Astrocyte (in vitro differentiated cells and primary cell): Measurements from ENCODE around the gene UQCR11. TPM values are rescaled to one million over a fixed set of nuclear protein-coding genes. Genes with fewer than 3 reads are reported as not detected.

Source experiments
- DNase-seq: peaks from one replicate; pipeline ENCODE4 v3.0.0-alpha.2; 2010; ENCODE audit warnings: low read depth
- FAIRE-seq: peaks from 2 replicates; lab custom pipeline; 2011; peaks lifted over from hg19 to GRCh38; lab: Jason Lieb, UNC
- H2AFZ ChIP-seq: 2 replicates; pipeline ENCODE4 v1.6.0; 2012; ENCODE audit warnings: low read depth, low read length, inconsistent platforms
- H3K27ac ChIP-seq: 2 replicates; pipeline ENCODE4 v1.5.1; 2011; ENCODE audit warnings: low read depth, low read length, inconsistent platforms
- H3K27me3 ChIP-seq: 2 replicates; pipeline ENCODE4 v1.6.0; 2011; ENCODE audit warnings: low read length, inconsistent platforms; ENCODE audit not compliant: insufficient read depth
- H3K36me3 ChIP-seq: 2 replicates; pipeline ENCODE4 v1.5.1; 2011; ENCODE audit warnings: low read length, inconsistent platforms; ENCODE audit not compliant: insufficient read depth
- H3K4me1 ChIP-seq: 2 replicates; pipeline ENCODE4 v1.5.1; 2011; ENCODE audit warnings: low read length, inconsistent platforms; ENCODE audit not compliant: insufficient read depth
- H3K4me2 ChIP-seq: 2 replicates; pipeline ENCODE4 v1.6.0; 2012; ENCODE audit warnings: low read length, inconsistent platforms
- H3K4me3 ChIP-seq: 2 replicates; pipeline ENCODE4 v1.5.1; 2011; ENCODE audit warnings: low read depth, mild to moderate bottlenecking, low read length, inconsistent platforms; ENCODE audit not compliant: insufficient read depth
- H3K79me2 ChIP-seq: 2 replicates; pipeline ENCODE4 v1.6.0; 2012; ENCODE audit warnings: mild to moderate bottlenecking, low read length, inconsistent platforms; ENCODE audit not compliant: insufficient read depth
- H3K9ac ChIP-seq: 2 replicates; pipeline ENCODE4 v1.6.0; 2012; ENCODE audit warnings: mild to moderate bottlenecking, low read length, inconsistent platforms
- H3K9me3 ChIP-seq: 2 replicates; pipeline ENCODE4 v1.5.1; 2012; ENCODE audit warnings: low read depth, mild to moderate bottlenecking, low read length, inconsistent platforms; ENCODE audit not compliant: insufficient read depth
- H4K20me1 ChIP-seq: 2 replicates; pipeline ENCODE4 v1.6.0; 2012; ENCODE audit warnings: low read length, inconsistent platforms; ENCODE audit not compliant: insufficient read depth
- H3K27ac Mint-ChIP-seq: one replicate; pipeline ENCODE4 v1.8.0; 2021; ENCODE audit warnings: mild to moderate bottlenecking, mixed read lengths; ENCODE audit not compliant: unreplicated experiment
- H3K27me3 Mint-ChIP-seq: one replicate; pipeline ENCODE4 v1.8.0; 2021; ENCODE audit warnings: low read depth, mixed read lengths; ENCODE audit not compliant: unreplicated experiment
- H3K36me3 Mint-ChIP-seq: one replicate; pipeline ENCODE4 v1.8.0; 2021; ENCODE audit warnings: low read depth, mixed read lengths; ENCODE audit not compliant: unreplicated experiment
- H3K4me1 Mint-ChIP-seq: one replicate; pipeline ENCODE4 v1.8.0; 2021; ENCODE audit warnings: low read depth, mixed read lengths; ENCODE audit not compliant: unreplicated experiment
- H3K4me3 Mint-ChIP-seq: one replicate; pipeline ENCODE4 v1.8.0; 2021; ENCODE audit warnings: mild to moderate bottlenecking, moderate library complexity, mixed read lengths; ENCODE audit not compliant: unreplicated experiment
- H3K9me3 Mint-ChIP-seq: one replicate; pipeline ENCODE4 v1.8.0; 2021; ENCODE audit warnings: mild to moderate bottlenecking, mixed read lengths; ENCODE audit not compliant: unreplicated experiment
- EZH2 ChIP-seq: IDR thresholded peaks from 2 replicates; pipeline ENCODE4 v1.6.1; 2012; ENCODE audit warnings: mild to moderate bottlenecking, low read length, inconsistent platforms; ENCODE audit not compliant: insufficient read depth
- total RNA-seq: library from RNA; stranded (reverse); gene quantifications from 2 replicates; pipeline ENCODE4 v1.2.1, GENCODE V29; 2021
- TF ChIP-seq, protein P1 (sequence below): IDR thresholded peaks from 2 replicates; pipeline ENCODE4 v1.5.1; 2011; ENCODE audit warnings: low read depth, mild to moderate bottlenecking, inconsistent platforms, low read length, moderate library complexity; ENCODE audit not compliant: insufficient read depth

UQCR11 gene
- total RNA-seq, 1 donor from 2014 or later, result 255 TPM

DNA sequence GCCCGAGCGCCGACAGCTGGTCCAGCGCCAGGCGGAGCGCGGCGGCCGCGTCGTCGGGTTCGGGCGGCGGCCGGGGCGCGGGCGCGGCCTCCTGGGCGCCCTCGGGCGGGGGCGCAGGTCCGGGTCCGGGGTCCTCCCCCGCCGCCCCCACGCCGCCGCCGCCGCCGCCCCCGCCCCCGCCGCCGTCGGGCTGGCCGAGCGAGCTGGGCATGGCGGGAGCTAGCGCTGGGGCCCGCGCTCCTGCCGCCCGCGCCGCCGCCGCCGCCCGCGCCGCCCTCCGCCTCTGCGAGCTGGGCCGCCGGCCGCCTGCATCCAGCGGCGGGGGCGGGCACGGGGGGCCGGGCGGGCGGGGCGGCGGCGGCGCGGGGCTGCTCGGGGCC, 37.4 kb downstream of the UQCR11 start:
- Histone ChIP-seq H3K27me3 (no peaks in the 10 kb centered on the region), H3K9me3 (no peaks in the 10 kb centered on the region), H3K36me3 (no peaks in the 10 kb centered on the region), H3K79me2 (peaks cover 46% of the 10 kb centered on the region), H3K27ac (no peak overlapping the region), H2AFZ (no peak overlapping the region), H3K4me3 (no peak overlapping the region), H3K9ac (peak overlapping the region; percentile 99), H3K4me2 (peak overlapping the region; percentile 98), H4K20me1 (peaks cover 41% of the 10 kb centered on the region), H3K4me1 (peaks cover 10% of the 10 kb centered on the region)
- peaks cover 5% of the 10 kb centered on the region for H3K27me3 Mint-ChIP-seq
- H3K27ac Mint-ChIP-seq, result no peak overlapping the region
- DNase-seq (no peak), FAIRE-seq (no peak)
- peaks cover 2% of the 10 kb centered on the region for H3K36me3 Mint-ChIP-seq
- H3K9me3 Mint-ChIP-seq, result no peaks in the 10 kb centered on the region
- TF ChIP-seq EZH2, result no peak
- TF ChIP-seq, protein P1, sequence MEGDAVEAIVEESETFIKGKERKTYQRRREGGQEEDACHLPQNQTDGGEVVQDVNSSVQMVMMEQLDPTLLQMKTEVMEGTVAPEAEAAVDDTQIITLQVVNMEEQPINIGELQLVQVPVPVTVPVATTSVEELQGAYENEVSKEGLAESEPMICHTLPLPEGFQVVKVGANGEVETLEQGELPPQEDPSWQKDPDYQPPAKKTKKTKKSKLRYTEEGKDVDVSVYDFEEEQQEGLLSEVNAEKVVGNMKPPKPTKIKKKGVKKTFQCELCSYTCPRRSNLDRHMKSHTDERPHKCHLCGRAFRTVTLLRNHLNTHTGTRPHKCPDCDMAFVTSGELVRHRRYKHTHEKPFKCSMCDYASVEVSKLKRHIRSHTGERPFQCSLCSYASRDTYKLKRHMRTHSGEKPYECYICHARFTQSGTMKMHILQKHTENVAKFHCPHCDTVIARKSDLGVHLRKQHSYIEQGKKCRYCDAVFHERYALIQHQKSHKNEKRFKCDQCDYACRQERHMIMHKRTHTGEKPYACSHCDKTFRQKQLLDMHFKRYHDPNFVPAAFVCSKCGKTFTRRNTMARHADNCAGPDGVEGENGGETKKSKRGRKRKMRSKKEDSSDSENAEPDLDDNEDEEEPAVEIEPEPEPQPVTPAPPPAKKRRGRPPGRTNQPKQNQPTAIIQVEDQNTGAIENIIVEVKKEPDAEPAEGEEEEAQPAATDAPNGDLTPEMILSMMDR, result no peak
- no peak overlapping the region for H3K4me3 Mint-ChIP-seq
- H3K4me1 Mint-ChIP-seq, result no peaks in the 10 kb centered on the region

DNA sequence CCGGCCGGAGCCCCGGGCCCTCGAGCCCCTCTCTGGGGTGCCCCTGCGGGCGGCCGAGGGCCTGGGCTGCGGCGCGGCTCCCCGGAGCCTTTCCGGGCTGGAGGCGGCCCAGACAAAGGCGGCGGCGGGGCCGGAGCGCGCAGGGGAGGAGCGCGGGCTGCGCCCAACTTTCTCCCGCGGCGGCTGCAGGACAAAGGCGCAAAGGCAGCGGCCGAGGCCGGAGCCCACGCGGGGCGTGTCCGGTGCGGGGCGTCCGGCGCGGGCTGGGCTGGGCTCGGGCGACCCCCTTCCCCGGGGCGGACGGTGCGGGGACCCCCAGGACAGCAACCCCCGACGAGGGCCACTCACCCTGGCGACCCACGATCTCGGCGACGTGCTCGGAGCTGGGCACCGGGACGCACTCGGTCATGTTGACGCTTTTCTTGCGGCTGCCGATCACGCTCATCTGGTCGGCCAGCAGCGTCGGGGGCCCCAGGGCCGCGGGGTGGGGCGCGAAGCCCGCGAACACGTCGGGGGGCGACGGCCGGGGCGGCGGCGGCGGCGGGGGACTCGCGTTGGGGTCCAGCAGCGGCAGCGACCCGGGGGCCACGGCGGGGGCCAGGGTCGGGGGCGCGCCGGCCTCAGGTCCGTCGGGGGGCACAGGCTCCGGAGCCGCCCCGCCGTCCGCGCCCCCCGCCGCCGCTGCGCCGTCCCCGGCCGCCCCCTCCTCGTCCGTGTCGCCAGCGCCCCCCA, 38.0 kb downstream of the UQCR11 start:
- FAIRE-seq (no peak), DNase-seq (peak; percentile 12)
- peak overlapping the region; percentile 98 for H3K4me2 ChIP-seq
- no peaks in the 10 kb centered on the region for H3K9me3 ChIP-seq
- H3K36me3 ChIP-seq, result no peaks in the 10 kb centered on the region
- Mint-ChIP-seq H3K36me3 (peaks cover 4% of the 10 kb centered on the region), H3K9me3 (no peaks in the 10 kb centered on the region), H3K4me1 (no peaks in the 10 kb centered on the region), H3K27ac (no peak overlapping the region), H3K4me3 (peak overlapping the region; percentile 82), H3K27me3 (peaks cover 5% of the 10 kb centered on the region)
- no peak for TF ChIP-seq EZH2
- TF ChIP-seq, protein P1, result no peak
- H2AFZ ChIP-seq, result peak overlapping the region; percentile 18
- peak overlapping the region; percentile 78 for H3K4me3 ChIP-seq
- H3K4me1 ChIP-seq, result peaks cover 10% of the 10 kb centered on the region
- peaks cover 52% of the 10 kb centered on the region for H3K79me2 ChIP-seq
- no peaks in the 10 kb centered on the region for H3K27me3 ChIP-seq
- peak overlapping the region; percentile 97 for H3K27ac ChIP-seq
- H4K20me1 ChIP-seq, result peaks cover 46% of the 10 kb centered on the region
- peak overlapping the region; percentile 99 for H3K9ac ChIP-seq
